ENCODE results near the gene ATP4B. TPM values are rescaled to one million over a fixed set of nuclear protein-coding genes. Genes with fewer than 3 reads are reported as not detected.

Gene ATP4B
- total RNA-seq, 1 donor = not detected

DNA sequence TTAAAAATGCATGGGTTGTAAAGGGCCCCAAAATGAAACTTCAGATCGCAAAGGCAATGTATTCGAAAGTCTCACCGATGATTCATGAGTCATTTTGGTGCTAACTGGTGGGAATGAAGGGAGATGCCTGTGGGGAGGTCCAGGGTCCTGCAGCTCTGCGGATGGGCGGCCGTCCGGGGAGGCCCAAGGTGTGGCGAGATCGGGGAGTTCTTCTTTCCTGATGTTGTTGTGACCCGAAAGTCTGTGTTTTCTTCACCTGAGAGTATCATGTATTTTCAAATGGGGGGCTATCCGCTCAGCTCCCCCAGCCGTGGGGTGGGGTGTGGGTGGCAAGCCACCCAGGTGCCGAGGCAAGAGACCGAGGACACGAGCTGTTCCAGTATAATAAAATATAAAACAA is 37.0 kb downstream of the ATP4B start:
- TF ChIP-seq, protein P1, sequence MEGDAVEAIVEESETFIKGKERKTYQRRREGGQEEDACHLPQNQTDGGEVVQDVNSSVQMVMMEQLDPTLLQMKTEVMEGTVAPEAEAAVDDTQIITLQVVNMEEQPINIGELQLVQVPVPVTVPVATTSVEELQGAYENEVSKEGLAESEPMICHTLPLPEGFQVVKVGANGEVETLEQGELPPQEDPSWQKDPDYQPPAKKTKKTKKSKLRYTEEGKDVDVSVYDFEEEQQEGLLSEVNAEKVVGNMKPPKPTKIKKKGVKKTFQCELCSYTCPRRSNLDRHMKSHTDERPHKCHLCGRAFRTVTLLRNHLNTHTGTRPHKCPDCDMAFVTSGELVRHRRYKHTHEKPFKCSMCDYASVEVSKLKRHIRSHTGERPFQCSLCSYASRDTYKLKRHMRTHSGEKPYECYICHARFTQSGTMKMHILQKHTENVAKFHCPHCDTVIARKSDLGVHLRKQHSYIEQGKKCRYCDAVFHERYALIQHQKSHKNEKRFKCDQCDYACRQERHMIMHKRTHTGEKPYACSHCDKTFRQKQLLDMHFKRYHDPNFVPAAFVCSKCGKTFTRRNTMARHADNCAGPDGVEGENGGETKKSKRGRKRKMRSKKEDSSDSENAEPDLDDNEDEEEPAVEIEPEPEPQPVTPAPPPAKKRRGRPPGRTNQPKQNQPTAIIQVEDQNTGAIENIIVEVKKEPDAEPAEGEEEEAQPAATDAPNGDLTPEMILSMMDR (IDR thresholded peaks at IDR 0.05; ENCODE audit: insufficient read depth, low read length) = no peak
- DNase-seq (ENCODE audit: low read depth) = no peak
- no peak overlapping the region for H3K4me3 ChIP-seq (ENCODE audit: low read depth, low read length)

DNA sequence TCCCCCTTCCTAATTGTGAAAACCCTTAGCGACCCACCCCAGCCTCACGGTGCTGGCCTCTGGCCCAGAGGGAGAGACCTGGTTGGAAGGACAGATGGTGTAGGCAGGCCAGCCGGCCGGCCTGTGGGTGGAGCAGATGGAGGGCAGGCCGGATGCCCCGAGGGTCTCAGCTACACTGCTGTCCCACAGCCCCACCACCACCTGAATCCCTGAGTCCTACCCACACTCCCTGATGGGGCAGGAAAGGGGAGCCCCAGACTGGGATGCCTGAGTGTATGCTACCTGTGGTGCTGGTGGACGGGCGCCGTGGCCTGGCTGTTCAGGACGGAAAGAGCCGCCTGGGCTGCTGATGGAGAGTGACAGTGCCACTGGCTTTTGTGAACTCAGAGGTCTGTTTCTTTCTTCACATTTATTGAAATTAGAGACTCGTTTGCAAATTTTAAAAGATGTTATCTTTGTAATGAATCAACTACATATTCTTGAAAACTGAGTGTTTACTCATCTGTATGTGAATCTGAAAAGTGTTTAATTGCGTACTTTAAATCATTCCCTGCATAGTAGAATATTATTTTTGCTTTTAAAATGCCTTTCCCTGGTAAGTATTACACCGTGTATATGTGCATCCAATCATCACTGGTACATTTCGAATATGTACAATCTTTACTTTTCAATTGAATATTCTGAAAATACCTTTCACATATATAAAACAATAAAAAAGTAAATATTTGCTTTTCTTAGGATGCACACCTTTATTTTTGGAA is 37.8 kb downstream of the ATP4B start:
- no peak overlapping the region for H3K4me3 ChIP-seq (ENCODE audit: low read depth, low read length)
- TF ChIP-seq, protein P1 (IDR thresholded peaks at IDR 0.05; ENCODE audit: insufficient read depth, low read length) = no peak
- DNase-seq (ENCODE audit: low read depth) = no peak

DNA sequence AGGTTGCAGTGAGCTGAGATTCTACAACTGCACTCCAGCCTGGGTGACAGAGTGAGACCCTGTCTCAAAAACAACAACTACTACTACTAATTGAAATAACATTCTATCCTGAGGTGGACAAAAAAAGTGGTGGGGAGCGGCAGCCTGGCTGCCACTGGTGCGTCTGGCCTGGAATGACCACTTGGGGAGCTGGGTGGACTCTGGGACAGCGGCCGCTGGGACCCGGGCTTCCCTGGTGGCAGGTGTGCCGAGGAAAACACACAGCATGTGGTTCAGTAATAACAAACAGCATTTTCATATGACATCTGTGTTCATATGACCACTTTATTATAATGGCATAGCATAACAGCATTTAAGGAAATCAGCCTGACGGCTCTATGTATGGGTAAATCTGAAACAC is 39.5 kb downstream of the ATP4B start:
- DNase-seq (ENCODE audit: low read depth) = no peak
- TF ChIP-seq, protein P1 (IDR thresholded peaks at IDR 0.05; ENCODE audit: insufficient read depth, low read length) = no peak
- no peak overlapping the region for H3K4me3 ChIP-seq (ENCODE audit: low read depth, low read length)

DNA sequence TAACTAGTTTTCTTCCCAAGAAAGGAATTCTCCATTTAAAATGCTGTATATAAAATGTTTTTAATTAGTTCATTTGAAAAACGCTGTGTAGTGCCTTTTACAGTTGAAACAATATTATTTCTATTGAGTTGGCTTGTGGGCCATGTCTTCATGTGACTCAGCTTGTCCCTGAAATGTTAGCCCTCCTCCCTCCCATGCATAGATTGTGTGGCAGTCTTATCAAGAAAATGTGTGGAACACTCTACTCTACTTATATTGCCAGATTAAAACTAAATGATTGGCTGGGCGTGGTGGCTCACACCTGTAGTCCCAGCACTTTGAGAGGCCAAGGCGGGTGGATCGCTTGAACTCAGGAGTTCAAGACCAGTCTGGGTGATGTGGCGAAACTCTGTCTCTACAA is 40.0 kb downstream of the ATP4B start:
- no peak overlapping the region for H3K4me3 ChIP-seq (ENCODE audit: low read depth, low read length)
- TF ChIP-seq, protein P1 (IDR thresholded peaks at IDR 0.05; ENCODE audit: insufficient read depth, low read length) = no peak
- no peak for DNase-seq (ENCODE audit: low read depth)

DNA sequence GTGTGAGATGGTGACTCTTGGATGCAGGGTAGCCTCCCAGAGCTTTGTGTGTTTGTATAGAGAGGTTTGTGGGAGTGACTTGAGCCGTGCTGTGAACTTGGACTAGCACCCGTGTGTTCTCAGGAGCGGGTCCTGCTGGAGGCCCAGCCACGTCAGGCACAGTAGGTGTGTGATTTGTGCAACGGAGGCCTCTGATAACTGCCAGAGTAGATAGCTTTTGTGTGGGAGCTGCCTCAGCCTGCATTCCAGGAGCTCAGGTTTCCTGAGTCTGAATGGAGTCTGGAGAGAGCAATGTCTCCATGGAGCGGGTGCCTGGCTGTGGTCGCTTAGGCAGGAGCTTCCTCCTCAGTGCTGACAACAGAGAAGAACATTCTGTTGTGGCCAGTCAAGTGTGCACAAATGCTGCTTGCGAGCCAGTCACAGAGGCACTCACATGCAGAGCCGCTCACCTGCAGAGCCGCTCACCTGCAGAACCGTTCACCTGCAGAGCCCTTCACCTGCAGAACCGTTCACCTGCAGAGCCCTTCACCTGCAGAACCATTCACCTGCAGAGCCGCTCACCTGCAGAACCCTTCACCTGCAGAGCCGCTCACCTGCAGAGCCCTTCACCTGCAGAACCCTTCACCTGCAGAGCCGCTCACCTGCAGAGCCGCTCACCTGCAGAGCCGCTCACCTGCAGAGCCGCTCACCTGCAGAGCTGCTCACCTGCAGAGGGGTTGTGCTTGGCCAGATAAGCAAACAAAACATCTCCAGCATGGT is 40.8 kb downstream of the ATP4B start:
- no peak for DNase-seq (ENCODE audit: low read depth)
- TF ChIP-seq, protein P1 (IDR thresholded peaks at IDR 0.05; ENCODE audit: insufficient read depth, low read length) = no peak
- H3K4me3 ChIP-seq (ENCODE audit: low read depth, low read length) = no peak overlapping the region

DNA sequence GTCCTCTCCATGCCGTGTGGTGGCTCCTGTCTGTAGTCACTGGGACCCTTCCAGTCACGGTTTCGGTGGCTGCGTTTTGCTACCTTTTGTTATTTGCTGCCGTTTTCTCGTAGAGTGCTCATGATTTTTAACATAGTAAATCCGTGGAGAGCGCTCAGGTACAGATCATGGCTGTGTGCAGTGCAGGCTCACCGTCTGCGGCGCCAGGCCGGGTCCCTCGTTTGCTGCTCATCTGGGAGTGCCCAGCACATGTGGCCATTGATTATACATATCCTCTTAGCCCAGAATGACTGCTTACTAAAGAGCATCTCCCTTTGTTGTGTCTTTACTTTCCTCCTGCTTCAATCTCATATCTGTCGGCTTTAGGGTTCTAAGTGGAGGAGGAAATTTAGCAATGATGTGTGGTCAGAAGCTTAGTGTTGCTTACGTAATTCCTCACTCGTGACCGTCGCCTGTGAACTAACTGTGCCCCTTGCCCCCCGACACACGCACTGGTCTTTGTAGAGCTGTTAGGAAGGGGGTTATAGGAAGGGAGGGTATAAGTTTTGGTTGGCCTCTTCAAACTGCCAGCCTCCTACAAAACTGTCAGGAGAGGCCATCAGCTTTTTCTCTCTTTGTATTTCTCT is 41.6 kb downstream of the ATP4B start:
- H3K4me3 ChIP-seq (ENCODE audit: low read depth, low read length) = no peak overlapping the region
- DNase-seq (ENCODE audit: low read depth) = no peak
- TF ChIP-seq, protein P1 (IDR thresholded peaks at IDR 0.05; ENCODE audit: insufficient read depth, low read length) = no peak

Data from fibroblast of the aortic adventitia (primary cell).